Measurements from ENCODE around the gene GNB1. TPM values are rescaled to one million over a fixed set of nuclear protein-coding genes. Genes with fewer than 3 reads are reported as not detected.

GNB1 gene
- total and polyA plus RNA-seq, 2 donors (not counting 1 experiment from before 2014, with no cell fraction given): 91.3 to 485 TPM

GRCh38 chr1:1917304-1917976, 26.6 kb upstream of the GNB1 start:
- Histone ChIP-seq H3K36me3 (ENCODE audit: control insufficient read depth, insufficient read depth, low read length) (no peaks in the 10 kb centered on the region), H2AFZ (ENCODE audit: low read length) (no peak overlapping the region), H3K4me3 (replicated peaks in 1 of 4; ENCODE audit: control extremely low read depth in 1 of 4, insufficient read depth in 1 of 4, low read depth in 3 of 4, low read length in 4 of 4) (no peak overlapping the region), H3K79me2 (ENCODE audit: control insufficient read depth, insufficient read depth, low read length) (no peaks in the 10 kb centered on the region), H3K4me1 (ENCODE audit: control insufficient read depth, extremely low read depth, insufficient read depth, low read length) (peaks cover 6% of the 10 kb centered on the region), H3K4me2 (ENCODE audit: extremely low read depth, insufficient read depth, low read length) (no peak overlapping the region), H4K20me1 (ENCODE audit: control insufficient read depth, extremely low read depth, insufficient read depth, low read length) (no peaks in the 10 kb centered on the region), H3K9me3 (ENCODE audit: control insufficient read depth, insufficient read depth, low read depth, low read length) (no peaks in the 10 kb centered on the region), H3K27me3 (ENCODE audit: control insufficient read depth, insufficient read depth, low read length) (peaks cover 4% of the 10 kb centered on the region), H3K9ac (ENCODE audit: insufficient read depth, low read length) (no peak overlapping the region), H3K27ac (ENCODE audit: insufficient read depth, low read length) (no peak overlapping the region)
- DNase-seq (ENCODE audit: low read depth in 2 of 2): no peak
- TF ChIP-seq CTCF (conservative IDR thresholded peaks at IDR 0.05 in 1 of 2, IDR thresholded peaks at IDR 0.05 in 1 of 2; ENCODE audit: low read depth in 1 of 2, low read length in 2 of 2): no peak
- no peak for TF ChIP-seq EZH2 (IDR thresholded peaks at IDR 0.05; ENCODE audit: low read length, missing control alignments)

GRCh38 chr1:1916851-1917251, 26.0 kb upstream of the GNB1 start:
- Histone ChIP-seq H2AFZ (ENCODE audit: low read length) (no peak overlapping the region), H3K9ac (ENCODE audit: insufficient read depth, low read length) (no peak overlapping the region), H3K27ac (ENCODE audit: insufficient read depth, low read length) (no peak overlapping the region), H4K20me1 (ENCODE audit: control insufficient read depth, extremely low read depth, insufficient read depth, low read length) (no peaks in the 10 kb centered on the region), H3K36me3 (ENCODE audit: control insufficient read depth, insufficient read depth, low read length) (no peaks in the 10 kb centered on the region), H3K9me3 (ENCODE audit: control insufficient read depth, insufficient read depth, low read depth, low read length) (no peaks in the 10 kb centered on the region), H3K79me2 (ENCODE audit: control insufficient read depth, insufficient read depth, low read length) (no peaks in the 10 kb centered on the region), H3K27me3 (ENCODE audit: control insufficient read depth, insufficient read depth, low read length) (peaks cover 4% of the 10 kb centered on the region), H3K4me3 (replicated peaks in 1 of 4; ENCODE audit: control extremely low read depth in 1 of 4, insufficient read depth in 1 of 4, low read depth in 3 of 4, low read length in 4 of 4) (no peak overlapping the region), H3K4me2 (ENCODE audit: extremely low read depth, insufficient read depth, low read length) (no peak overlapping the region), H3K4me1 (ENCODE audit: control insufficient read depth, extremely low read depth, insufficient read depth, low read length) (peaks cover 6% of the 10 kb centered on the region)
- no peak for DNase-seq (ENCODE audit: low read depth in 2 of 2)
- TF ChIP-seq EZH2 (IDR thresholded peaks at IDR 0.05; ENCODE audit: low read length, missing control alignments) (no peak), CTCF (conservative IDR thresholded peaks at IDR 0.05 in 1 of 2, IDR thresholded peaks at IDR 0.05 in 1 of 2; ENCODE audit: low read depth in 1 of 2, low read length in 2 of 2) (no peak)

- no peak overlapping the region for H2AFZ ChIP-seq (ENCODE audit: low read length)
- no peak for TF ChIP-seq CTCF (conservative IDR thresholded peaks at IDR 0.05 in 1 of 2, IDR thresholded peaks at IDR 0.05 in 1 of 2; ENCODE audit: low read depth in 1 of 2, low read length in 2 of 2)
- TF ChIP-seq EZH2 (IDR thresholded peaks at IDR 0.05; ENCODE audit: low read length, missing control alignments): no peak
- H3K9ac ChIP-seq (ENCODE audit: insufficient read depth, low read length): no peak overlapping the region
- no peaks in the 10 kb centered on the region for H3K79me2 ChIP-seq (ENCODE audit: control insufficient read depth, insufficient read depth, low read length)
- no peak overlapping the region for H3K4me3 ChIP-seq (replicated peaks in 1 of 4; ENCODE audit: control extremely low read depth in 1 of 4, insufficient read depth in 1 of 4, low read depth in 3 of 4, low read length in 4 of 4)
- DNase-seq (ENCODE audit: low read depth in 2 of 2): no peak
- H3K27ac ChIP-seq (ENCODE audit: insufficient read depth, low read length): no peak overlapping the region
- H3K9me3 ChIP-seq (ENCODE audit: control insufficient read depth, insufficient read depth, low read depth, low read length): no peaks in the 10 kb centered on the region
- H3K36me3 ChIP-seq (ENCODE audit: control insufficient read depth, insufficient read depth, low read length): no peaks in the 10 kb centered on the region
- no peak overlapping the region for H3K4me2 ChIP-seq (ENCODE audit: extremely low read depth, insufficient read depth, low read length)
- H4K20me1 ChIP-seq (ENCODE audit: control insufficient read depth, extremely low read depth, insufficient read depth, low read length): no peaks in the 10 kb centered on the region
- peaks cover 4% of the 10 kb centered on the region for H3K27me3 ChIP-seq (ENCODE audit: control insufficient read depth, insufficient read depth, low read length)
- peaks cover 6% of the 10 kb centered on the region for H3K4me1 ChIP-seq (ENCODE audit: control insufficient read depth, extremely low read depth, insufficient read depth, low read length)
Observed at GRCh38 chr1:1915911-1916840, 25.3 kb upstream of the GNB1 start.
